Endothelial cell (in vitro differentiated cells): Measurements from ENCODE around the gene TEKT2. TPM values are rescaled to one million over a fixed set of nuclear protein-coding genes. Genes with fewer than 3 reads are reported as not detected.

Experiments used
- DNase-seq: peaks from one replicate; pipeline ENCODE4 v3.0.0; 2021; ENCODE audit warnings: low spot score
- H3K27ac Mint-ChIP-seq: one replicate; pipeline ENCODE4 v1.8.0; 2021; ENCODE audit warnings: mixed read lengths, inconsistent platforms; ENCODE audit not compliant: unreplicated experiment
- H3K27me3 Mint-ChIP-seq: one replicate; pipeline ENCODE4 v1.8.0; 2021; ENCODE audit warnings: mild to moderate bottlenecking, moderate library complexity, mixed read lengths, inconsistent platforms; ENCODE audit not compliant: unreplicated experiment
- H3K36me3 Mint-ChIP-seq: one replicate; pipeline ENCODE4 v1.8.0; 2021; ENCODE audit warnings: mild to moderate bottlenecking, low read depth, mixed read lengths, inconsistent platforms; ENCODE audit not compliant: unreplicated experiment
- H3K4me1 Mint-ChIP-seq: one replicate; pipeline ENCODE4 v1.8.0; 2021; ENCODE audit warnings: mild to moderate bottlenecking, mixed read lengths, inconsistent platforms; ENCODE audit not compliant: unreplicated experiment
- H3K4me3 Mint-ChIP-seq: one replicate; pipeline ENCODE4 v1.8.0; 2021; ENCODE audit warnings: mild to moderate bottlenecking, mixed read lengths, inconsistent platforms; ENCODE audit not compliant: unreplicated experiment
- H3K9me3 Mint-ChIP-seq: one replicate; pipeline ENCODE4 v1.8.0; 2021; ENCODE audit warnings: mixed read lengths, inconsistent platforms; ENCODE audit not compliant: unreplicated experiment
- CTCF ChIP-seq: fragments of 200-600 bp; sonication (generic); IDR thresholded peaks from one replicate; pipeline ENCODE4 v1.5.0; 2021; ENCODE audit warnings: antibody characterized with exemption; ENCODE audit not compliant: unreplicated experiment
- total RNA-seq: library from RNA; stranded (reverse); fragmentation: NEBNext Ultra II Directional; extraction: Animal tissue kit (Norgen Biotek cat#: 25700); gene quantifications from one replicate; pipeline ENCODE4 v1.2.1, GENCODE V29; 2021; ENCODE audit not compliant: unreplicated experiment

Gene TEKT2
- total RNA-seq, 1 donor from 2014 or later: 0.80 TPM

GRCh38 chr1:36051821-36052220 is 32.1 kb upstream of the TEKT2 start:
- Mint-ChIP-seq H3K27ac (no peak overlapping the region), H3K4me1 (no peaks in the 10 kb centered on the region), H3K36me3 (peaks cover 8% of the 10 kb centered on the region), H3K4me3 (no peak overlapping the region), H3K9me3 (no peaks in the 10 kb centered on the region), H3K27me3 (no peaks in the 10 kb centered on the region)
- no peak for TF ChIP-seq CTCF
- DNase-seq: no peak

GRCh38 chr1:36053978-36054377 is 29.9 kb upstream of the TEKT2 start:
- no peak for TF ChIP-seq CTCF
- no peak overlapping the region for H3K4me3 Mint-ChIP-seq
- peaks cover 2% of the 10 kb centered on the region for H3K36me3 Mint-ChIP-seq
- DNase-seq: no peak
- no peak overlapping the region for H3K27ac Mint-ChIP-seq
- no peaks in the 10 kb centered on the region for H3K27me3 Mint-ChIP-seq
- H3K9me3 Mint-ChIP-seq: no peaks in the 10 kb centered on the region
- no peaks in the 10 kb centered on the region for H3K4me1 Mint-ChIP-seq

- H3K4me1 Mint-ChIP-seq: no peaks in the 10 kb centered on the region
- H3K27me3 Mint-ChIP-seq: no peaks in the 10 kb centered on the region
- H3K9me3 Mint-ChIP-seq: no peaks in the 10 kb centered on the region
- H3K27ac Mint-ChIP-seq: no peak overlapping the region
- no peak overlapping the region for H3K4me3 Mint-ChIP-seq
- H3K36me3 Mint-ChIP-seq: no peaks in the 10 kb centered on the region
- TF ChIP-seq CTCF: no peak
- no peak for DNase-seq
These were observed 28.2 kb upstream of the TEKT2 start for GRCh38 chr1:36055706-36056105.

DNA sequence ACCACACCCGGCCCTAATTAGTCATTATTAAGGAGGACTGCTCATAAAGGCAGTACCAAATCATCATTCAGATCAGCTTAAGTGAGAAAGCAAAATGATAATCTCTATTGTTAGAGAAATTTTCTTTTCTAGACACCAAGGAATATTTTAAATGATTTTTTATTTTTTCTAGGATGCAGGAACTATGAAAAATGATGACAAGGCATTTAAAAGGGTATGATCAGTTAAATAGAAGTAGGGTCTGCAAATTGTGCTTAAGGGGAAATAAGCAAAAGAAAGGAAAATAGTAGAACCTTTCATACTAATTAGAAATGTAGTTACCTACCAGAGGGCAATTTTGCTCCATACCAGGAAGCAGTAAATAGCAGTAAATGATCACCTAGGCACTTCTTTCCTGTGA is 21.6 kb upstream of the TEKT2 start:
- Mint-ChIP-seq H3K9me3 (no peaks in the 10 kb centered on the region), H3K27ac (no peak overlapping the region), H3K27me3 (no peaks in the 10 kb centered on the region), H3K36me3 (peaks cover 3% of the 10 kb centered on the region), H3K4me1 (no peaks in the 10 kb centered on the region), H3K4me3 (no peak overlapping the region)
- TF ChIP-seq CTCF: no peak
- DNase-seq: no peak

DNA sequence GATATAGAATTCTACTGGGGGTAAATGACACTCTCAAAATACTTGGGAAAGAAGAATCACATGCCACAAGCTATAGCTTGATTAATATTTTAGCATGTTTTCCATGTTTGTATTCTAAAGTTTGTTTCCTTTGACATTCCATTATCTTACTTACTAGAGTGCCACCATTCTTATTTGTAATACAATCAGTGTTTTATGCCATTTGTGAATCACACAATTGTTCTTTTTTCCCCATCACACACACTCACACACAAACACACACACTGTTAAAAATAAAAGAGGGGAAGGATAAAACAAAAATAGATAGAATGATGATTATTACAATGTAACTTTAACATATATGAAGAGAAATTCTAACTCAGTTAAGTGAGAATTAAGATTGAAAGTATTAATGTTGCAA is 16.0 kb upstream of the TEKT2 start:
- Mint-ChIP-seq H3K4me1 (no peaks in the 10 kb centered on the region), H3K4me3 (no peak overlapping the region), H3K27me3 (no peaks in the 10 kb centered on the region), H3K9me3 (no peaks in the 10 kb centered on the region), H3K27ac (no peak overlapping the region), H3K36me3 (peaks cover 3% of the 10 kb centered on the region)
- DNase-seq: no peak
- TF ChIP-seq CTCF: no peak
